ENCODE data around the gene FAM83F. TPM values are rescaled to one million over a fixed set of nuclear protein-coding genes. Genes with fewer than 3 reads are reported as not detected.
A peak's percentile ranks its signal among the peaks of the same experiment; 100 is the strongest.

The FAM83F gene
- total RNA-seq, 1 donor, result not detected

DNA sequence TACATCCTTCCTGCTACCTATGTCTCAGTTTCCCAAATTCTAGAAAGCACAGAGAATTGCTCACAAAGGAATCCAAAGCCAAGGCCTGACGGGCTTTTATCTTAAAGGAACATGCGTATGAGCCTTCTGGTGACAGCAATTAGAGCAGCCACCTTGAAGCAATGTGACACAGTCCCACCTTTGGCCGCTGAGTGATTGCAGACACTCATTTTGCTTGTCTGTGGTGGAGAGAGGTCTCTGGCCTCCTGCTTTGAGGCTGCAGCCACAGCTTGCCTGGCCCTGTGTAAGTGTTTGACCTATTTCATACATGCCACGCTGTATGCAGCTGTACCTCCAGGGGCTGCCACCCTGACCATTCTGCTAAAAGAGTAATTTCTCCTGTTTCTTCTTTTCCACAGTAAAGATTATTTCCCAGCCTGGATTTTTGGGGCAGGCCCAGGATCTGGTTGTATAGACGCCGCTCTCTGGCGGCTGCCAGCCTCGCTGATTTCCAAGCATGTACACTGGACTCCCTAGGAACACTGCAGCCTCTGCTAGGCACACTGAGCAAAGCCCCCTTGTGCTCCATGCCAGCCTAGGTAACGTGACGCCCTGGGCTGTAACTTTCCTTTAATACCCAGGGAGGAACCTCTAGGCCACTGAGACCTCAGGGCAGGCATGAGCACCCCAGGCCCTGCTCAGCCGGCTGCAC lies 35.7 kb upstream of the FAM83F start:
- no peak for DNase-seq (ENCODE audit: low read depth)
- no peak overlapping the region for H3K4me3 ChIP-seq (ENCODE audit: low read depth, low read length)
- TF ChIP-seq CTCF (IDR thresholded peaks at IDR 0.05; ENCODE audit: insufficient read depth, low read depth, low read length), result no peak

GRCh38 chr22:39959640-39960447 lies 34.9 kb upstream of the FAM83F start, which contains the start of gene TMA7B:
TMA7B (plus strand) TSS chr22:39960397; CDS start chr22:39964375, 3,978 bp downstream.
- TF ChIP-seq CTCF (IDR thresholded peaks at IDR 0.05; ENCODE audit: insufficient read depth, low read depth, low read length), result peak; percentile 47
- H3K4me3 ChIP-seq (ENCODE audit: low read depth, low read length), result no peak within 1 kb of the TSS
- peak; percentile 58 for DNase-seq (ENCODE audit: low read depth)

GRCh38 chr22:39960791-39961746 lies 33.7 kb upstream of the FAM83F start:
- no peak overlapping the region for H3K4me3 ChIP-seq (ENCODE audit: low read depth, low read length)
- peak; percentile 92 for DNase-seq (ENCODE audit: low read depth)
- TF ChIP-seq CTCF (IDR thresholded peaks at IDR 0.05; ENCODE audit: insufficient read depth, low read depth, low read length), result no peak

DNA sequence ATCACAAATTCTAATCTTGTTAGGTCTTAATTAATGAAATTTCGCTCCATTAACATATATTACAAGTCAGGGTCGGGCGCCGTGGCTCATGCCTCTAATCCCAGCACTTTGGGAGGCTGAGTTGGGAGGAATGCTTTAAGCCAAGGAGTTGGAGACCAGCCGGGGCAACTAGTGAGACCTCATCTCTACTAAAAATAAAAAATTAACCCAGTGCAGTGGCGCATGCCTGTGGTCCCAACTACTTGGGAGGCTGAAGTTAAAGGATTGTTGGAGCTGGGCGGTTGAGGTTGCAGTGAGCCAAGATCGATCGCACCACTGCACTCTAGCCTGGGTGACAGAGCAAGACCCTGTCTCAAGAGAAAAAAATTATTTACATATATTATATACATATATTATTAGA lies 32.7 kb upstream of the FAM83F start:
- DNase-seq (ENCODE audit: low read depth), result no peak
- no peak for TF ChIP-seq CTCF (IDR thresholded peaks at IDR 0.05; ENCODE audit: insufficient read depth, low read depth, low read length)
- no peak overlapping the region for H3K4me3 ChIP-seq (ENCODE audit: low read depth, low read length)

GRCh38 chr22:39965748-39966147 lies 29.0 kb upstream of the FAM83F start:
- no peak overlapping the region for H3K4me3 ChIP-seq (ENCODE audit: low read depth, low read length)
- TF ChIP-seq CTCF (IDR thresholded peaks at IDR 0.05; ENCODE audit: insufficient read depth, low read depth, low read length), result no peak
- no peak for DNase-seq (ENCODE audit: low read depth)

DNA sequence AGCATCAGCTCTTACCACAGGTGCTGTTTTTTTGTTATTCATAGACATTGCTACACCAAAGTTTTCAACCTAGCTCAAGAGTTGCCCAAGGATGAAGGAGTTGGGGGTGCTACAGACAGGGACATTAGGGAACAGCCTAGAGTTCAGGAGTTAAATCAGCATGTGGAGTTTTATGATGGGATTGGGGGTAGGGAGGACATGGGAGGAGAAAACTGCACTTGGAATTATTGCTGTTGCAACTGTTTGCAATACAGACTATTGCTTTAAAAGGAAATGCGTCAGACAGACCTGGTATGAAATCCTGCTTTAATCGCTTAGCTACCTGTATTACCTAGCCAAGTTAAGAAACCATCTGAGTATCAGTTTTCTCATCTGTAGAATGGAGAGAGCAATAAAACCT lies 28.3 kb upstream of the FAM83F start:
- no peak overlapping the region for H3K4me3 ChIP-seq (ENCODE audit: low read depth, low read length)
- DNase-seq (ENCODE audit: low read depth), result peak; percentile 31
- no peak for TF ChIP-seq CTCF (IDR thresholded peaks at IDR 0.05; ENCODE audit: insufficient read depth, low read depth, low read length)

Data from fibroblast of villous mesenchyme (primary cell).